ENCODE data around the gene PPDPF.
A peak's percentile ranks its signal among the peaks of the same experiment; 100 is the strongest.

GRCh38 chr20:63519668-63520503 lies 679 bp upstream of the PPDPF start:
- TF ChIP-seq CTCF (IDR thresholded peaks at IDR 0.05): peak; percentile 31
- TF ChIP-seq EZH2phosphoT487 (IDR thresholded peaks at IDR 0.05): no peak
